ENCODE results near the gene CYP1A1. TPM values are rescaled to one million over a fixed set of nuclear protein-coding genes. Genes with fewer than 3 reads are reported as not detected.

The CYP1A1 gene
- total RNA-seq, 6 experiments from 2014 or later: not detected

Other genes with a start within 250 kb of the CYP1A1 start
- 1 to 10 TPM; 1.2 to 2.1 (median 1.6) TPM for gene ARID3B, start 184.3 kb downstream of the CYP1A1 start, total RNA-seq (2021; fragmentation: NEBNext Ultra II Directional; extraction: Animal tissue kit (Norgen Biotek cat#: 25700))
- 10 to 100 TPM; 45.4 to 53.0 (median 46.9) TPM for gene CLK3, start 109.7 kb downstream of the CYP1A1 start, total RNA-seq (2021; fragmentation: NEBNext Ultra II Directional; extraction: Animal tissue kit (Norgen Biotek cat#: 25700))
- gene EDC3, start 29.5 kb downstream of the CYP1A1 start, total RNA-seq (2021; fragmentation: NEBNext Ultra II Directional; extraction: Animal tissue kit (Norgen Biotek cat#: 25700)): 10 to 100 TPM; 37.2 to 46.8 (median 40.8) TPM
- gene CYP1A2, start 23.3 kb upstream of the CYP1A1 start, total RNA-seq (2021; fragmentation: NEBNext Ultra II Directional; extraction: Animal tissue kit (Norgen Biotek cat#: 25700)): not detected
- gene CSK, start 56.6 kb upstream of the CYP1A1 start, total RNA-seq (2021; fragmentation: NEBNext Ultra II Directional; extraction: Animal tissue kit (Norgen Biotek cat#: 25700)): 10 to 100 TPM; 48.8 to 59.0 (median 53.3) TPM
- gene LMAN1L, start 87.3 kb upstream of the CYP1A1 start, total RNA-seq (2021; fragmentation: NEBNext Ultra II Directional; extraction: Animal tissue kit (Norgen Biotek cat#: 25700)): not detected
- under 1 TPM in 1 of 6 experiments, not detected in 5; 0.09 TPM for gene CPLX3, start 101.1 kb upstream of the CYP1A1 start, total RNA-seq (2021; fragmentation: NEBNext Ultra II Directional; extraction: Animal tissue kit (Norgen Biotek cat#: 25700))
- gene ULK3, start 117.6 kb upstream of the CYP1A1 start, total RNA-seq (2021; fragmentation: NEBNext Ultra II Directional; extraction: Animal tissue kit (Norgen Biotek cat#: 25700)): 10 to 100 TPM; 12.5 to 18.9 (median 16.1) TPM
- gene SCAMP2, start 147.8 kb upstream of the CYP1A1 start, total RNA-seq (2021; fragmentation: NEBNext Ultra II Directional; extraction: Animal tissue kit (Norgen Biotek cat#: 25700)): 10 to 100 TPM; 70.1 to 86.1 (median 75.9) TPM
- gene MPI, start 164.5 kb upstream of the CYP1A1 start, total RNA-seq (2021; fragmentation: NEBNext Ultra II Directional; extraction: Animal tissue kit (Norgen Biotek cat#: 25700)): 10 to 100 TPM; 32.3 to 43.0 (median 35.4) TPM
- 10 to 100 TPM; 40.6 to 61.4 (median 51.8) TPM for gene FAM219B, start 181.3 kb upstream of the CYP1A1 start, total RNA-seq (2021; fragmentation: NEBNext Ultra II Directional; extraction: Animal tissue kit (Norgen Biotek cat#: 25700))
- gene COX5A, start 212.5 kb upstream of the CYP1A1 start, total RNA-seq (2021; fragmentation: NEBNext Ultra II Directional; extraction: Animal tissue kit (Norgen Biotek cat#: 25700)): 100 to 1,000 TPM; 181 to 189 (median 186) TPM
- 1 to 10 TPM in 5 of 6 experiments, under 1 TPM in 1; 0.76 to 1.7 (median 1.5) TPM for gene RPP25, start 231.2 kb upstream of the CYP1A1 start, total RNA-seq (2021; fragmentation: NEBNext Ultra II Directional; extraction: Animal tissue kit (Norgen Biotek cat#: 25700))